HUDEP-2 (cell line): Measurements from ENCODE around the gene ITGBL1.

Experiments
- DNase-seq, 76 experiments: peaks; one replicate each; lab custom pipeline; 2025; ENCODE audit not compliant: unreplicated experiment in 76 of 76; lab: John Stamatoyannopoulos, UW

ITGBL1 gene

DNA sequence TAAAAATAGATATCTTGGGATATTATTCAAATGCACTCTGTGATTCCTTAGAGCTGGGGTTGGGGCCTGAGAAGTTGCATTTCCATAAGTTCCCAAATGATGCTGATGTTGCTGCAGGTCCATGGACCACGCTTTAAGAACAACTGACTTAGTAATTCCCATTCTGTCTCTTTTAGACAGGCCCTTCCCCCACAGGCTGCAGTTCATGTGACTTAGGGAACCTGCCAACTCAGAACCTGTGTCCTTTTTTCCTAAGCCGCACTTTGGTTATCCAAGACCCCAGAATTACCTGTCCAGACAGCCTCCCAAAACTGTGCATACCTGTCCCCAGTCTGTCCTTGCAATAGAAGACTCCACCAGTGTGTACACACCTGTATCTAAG lies 1.7 kb upstream of the ITGBL1 start:
- DNase-seq = no peak

DNA sequence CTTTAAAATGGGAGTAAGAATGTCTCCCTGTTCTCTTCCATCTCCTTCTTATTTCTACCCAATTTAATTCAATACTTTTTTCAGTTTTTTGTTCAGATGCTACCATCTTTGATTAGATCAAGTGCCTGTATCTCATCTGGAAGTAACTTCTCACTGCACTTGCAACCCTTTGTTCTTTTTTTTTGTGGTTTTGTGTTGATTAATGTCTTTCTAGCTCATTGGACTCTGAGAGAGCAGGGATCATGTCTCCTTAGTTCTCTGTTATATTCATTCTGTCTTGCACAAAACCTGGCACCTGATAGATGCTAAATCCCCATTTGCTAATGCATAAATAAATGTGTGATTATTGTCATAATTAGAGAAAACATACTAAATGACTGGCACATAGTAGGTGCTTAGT lies 834 bp upstream of the ITGBL1 start:
- no peak for DNase-seq

DNA sequence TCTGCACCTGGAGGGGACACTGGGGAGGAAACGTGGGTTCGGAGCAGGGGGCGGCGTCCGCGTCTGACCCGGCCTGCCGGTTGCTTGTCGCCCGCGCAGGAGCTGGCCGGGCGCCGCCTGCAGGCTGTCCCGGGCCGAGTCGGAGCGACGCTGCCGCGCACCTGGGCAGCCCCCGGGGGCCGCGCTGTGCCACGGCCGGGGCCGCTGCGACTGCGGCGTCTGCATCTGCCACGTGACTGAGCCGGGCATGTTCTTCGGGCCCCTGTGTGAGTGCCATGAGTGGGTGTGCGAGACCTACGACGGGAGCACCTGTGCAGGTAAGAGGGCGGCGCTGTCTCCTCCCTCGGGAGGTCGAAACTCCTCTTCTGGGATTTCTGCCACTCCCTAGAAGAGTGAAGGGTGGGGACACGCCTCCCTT lies 1.3 kb downstream of the ITGBL1 start:
- no peak for DNase-seq

DNA sequence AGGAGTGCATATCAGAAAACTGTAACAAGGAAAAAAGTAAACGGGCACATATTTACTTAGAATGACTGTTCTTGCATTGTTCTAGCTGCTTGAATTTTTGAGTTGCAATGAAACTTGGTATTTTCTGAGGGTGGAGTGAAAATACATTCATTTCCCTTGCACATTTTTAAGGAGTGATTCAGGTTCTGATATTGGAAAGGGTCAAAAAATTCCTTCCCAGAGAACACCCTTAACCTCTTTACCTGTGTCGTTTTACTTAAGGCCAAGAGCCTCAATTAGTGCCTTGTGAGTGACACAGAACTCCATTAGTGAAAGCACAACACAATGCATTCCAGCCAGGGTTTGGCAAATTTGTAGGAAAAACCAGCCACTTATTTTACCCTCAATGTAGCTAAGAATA lies 2.3 kb downstream of the ITGBL1 start:
- DNase-seq = no peak

DNA sequence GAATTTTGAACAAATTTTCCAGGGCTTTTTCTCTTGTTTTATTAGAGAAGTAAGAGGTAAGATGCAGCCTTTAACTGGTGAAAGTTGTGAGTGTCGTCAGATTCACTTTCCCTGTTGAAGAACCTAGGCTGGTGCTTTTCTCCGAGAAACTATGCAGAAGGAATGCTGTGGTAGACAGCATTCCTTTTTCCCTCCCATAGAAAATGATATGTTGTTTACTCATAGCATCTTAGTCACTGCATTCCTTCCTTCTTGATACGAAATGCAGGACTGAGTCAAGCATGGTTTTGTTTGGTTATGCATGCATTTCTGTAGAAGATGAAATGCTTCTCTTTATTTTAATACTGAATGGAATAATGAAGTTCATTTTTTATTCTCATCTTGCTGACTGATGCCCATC lies 3.4 kb downstream of the ITGBL1 start:
- no peak for DNase-seq

DNA sequence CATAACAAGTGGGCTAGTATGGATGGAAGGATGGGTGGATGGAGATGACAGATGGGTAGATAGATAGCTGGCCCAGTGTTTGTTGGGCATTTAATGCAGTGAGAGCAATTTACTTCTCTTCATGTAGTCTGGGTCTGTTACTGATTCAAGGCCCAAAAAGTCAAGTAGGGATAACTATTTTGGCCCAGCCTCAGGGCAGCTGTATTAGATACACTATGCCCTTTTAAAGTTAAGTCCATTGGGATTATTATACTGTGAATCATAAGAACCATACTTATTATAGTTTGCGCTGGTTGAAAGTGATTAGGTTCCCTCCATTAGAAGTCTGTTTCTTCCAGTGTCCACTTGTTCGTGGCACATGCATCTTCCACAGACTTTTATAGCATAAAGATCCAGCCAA lies 4.7 kb downstream of the ITGBL1 start:
- no peak for DNase-seq

DNA sequence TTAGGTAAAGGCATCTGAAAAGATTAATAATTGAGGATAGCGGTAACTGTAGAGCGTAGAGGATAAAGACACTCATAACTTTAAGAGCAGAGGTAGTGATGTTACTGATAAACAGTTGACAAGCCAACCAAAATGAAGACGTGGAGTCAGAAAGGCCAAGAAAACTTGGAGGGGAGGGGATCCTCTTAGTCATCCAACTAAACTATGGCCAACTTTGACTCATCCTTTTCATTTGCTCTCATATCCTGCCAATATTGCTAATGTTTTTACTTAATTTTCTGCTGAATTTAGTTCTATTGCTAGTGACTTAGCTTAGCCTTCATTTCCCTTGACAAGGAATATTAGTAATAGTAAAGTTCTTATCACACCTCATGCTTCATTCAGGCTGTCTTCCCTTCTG lies 13.4 kb downstream of the ITGBL1 start:
- DNase-seq = no peak

DNA sequence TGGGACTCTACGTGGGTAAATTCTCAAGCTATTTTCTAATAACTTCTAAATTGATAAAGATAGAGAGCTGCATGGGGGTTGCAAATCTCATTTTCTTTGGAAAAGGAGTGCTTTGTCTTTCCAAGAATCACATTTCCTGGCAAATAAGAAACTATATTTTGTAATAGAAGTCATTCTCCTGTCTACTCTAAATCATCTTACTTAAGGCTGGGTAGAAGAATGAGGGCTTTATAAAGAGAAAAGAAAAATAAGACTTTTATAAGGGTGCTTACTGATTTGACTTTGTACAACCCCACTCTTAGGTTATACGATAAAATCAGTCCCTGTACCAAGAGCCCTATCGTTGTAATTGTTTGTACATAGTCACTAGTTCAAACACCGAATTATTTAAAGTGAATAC lies 14.9 kb downstream of the ITGBL1 start:
- DNase-seq = no peak

DNA sequence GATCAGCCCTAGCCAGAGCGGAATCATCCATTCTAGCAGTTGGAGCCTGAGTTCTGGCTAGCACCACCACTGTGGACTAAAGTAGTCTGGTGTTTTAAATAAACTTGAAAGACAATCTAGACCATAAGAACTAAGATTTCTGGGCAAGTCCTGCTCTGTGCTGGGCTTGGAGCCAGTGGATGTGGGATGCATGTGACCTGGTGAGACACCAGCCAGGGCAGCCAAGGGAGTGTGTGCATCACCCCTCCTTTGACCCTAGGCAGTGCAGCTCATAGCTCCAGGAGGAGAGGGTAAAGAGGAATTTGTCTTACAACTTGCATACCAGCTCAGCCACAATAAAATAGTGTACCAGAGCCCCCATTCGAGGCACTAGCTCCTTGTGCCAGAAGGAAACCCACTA lies 21.0 kb downstream of the ITGBL1 start:
- peak in 3 of 76 experiments; percentile 5 to 13 (median 8) for DNase-seq

DNA sequence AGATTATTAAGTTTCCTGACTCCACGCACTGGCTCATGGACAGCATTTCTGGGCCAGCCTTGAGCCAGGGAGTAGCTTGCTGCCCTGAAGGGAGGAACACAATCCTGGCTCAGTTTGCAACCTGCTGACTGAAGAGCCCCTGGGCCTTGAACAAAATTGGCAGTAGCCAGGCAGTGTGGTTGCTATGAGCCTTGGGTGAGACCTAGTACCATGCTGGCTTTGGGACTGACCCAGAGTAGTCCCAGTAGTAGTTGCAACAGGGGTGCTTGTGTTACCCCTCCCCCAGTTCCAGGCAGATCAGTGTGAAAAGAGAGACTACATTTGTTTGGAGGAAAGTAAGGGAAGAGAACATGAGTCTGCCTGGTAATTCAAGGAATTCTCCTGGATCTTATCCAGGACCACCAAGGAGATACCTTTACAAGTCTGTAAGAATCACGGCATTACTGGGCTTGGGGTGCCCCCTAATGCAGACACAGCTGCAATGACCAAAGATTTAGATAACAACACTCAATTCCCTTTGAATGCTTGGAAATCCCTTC lies 22.0 kb downstream of the ITGBL1 start:
- DNase-seq = peak in 1 of 76 experiments; percentile 15

DNA sequence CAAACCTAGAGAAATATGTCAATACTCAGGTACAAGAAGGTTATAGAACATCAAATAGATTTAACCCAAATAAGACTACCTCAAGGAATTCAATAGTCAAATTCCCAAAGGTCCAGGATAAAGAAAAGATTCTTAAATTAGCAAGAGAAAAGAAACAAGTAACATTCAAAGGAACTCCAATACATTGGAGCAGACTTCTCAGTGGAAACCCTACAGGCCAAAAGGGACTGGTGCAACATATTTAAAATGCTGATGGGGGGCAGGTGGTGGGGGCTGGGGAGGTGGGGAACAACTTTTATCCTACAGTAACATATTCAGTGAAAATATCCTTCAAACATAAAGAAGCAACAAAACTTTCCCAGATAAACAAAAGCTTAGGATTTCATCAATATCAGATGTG lies 23.1 kb downstream of the ITGBL1 start:
- no peak for DNase-seq

DNA sequence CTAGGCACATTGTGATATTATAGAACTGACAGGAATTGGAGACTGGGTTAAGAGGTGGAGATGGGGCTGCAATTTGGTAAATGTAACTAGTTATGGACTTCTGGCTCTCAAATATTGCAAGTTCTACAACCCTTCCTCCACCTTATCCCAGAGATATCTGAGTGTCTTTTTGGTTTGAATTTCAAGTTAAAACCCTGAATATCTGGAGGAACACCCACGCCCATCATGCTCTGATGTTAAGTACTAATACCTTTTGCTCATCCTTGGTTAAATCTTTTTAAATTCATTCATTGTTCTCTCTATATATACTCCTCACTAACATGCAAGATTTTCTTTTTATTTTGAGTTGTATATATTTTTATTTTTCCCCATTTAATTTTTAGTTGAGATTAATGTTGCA lies 28.9 kb downstream of the ITGBL1 start:
- no peak for DNase-seq

DNA sequence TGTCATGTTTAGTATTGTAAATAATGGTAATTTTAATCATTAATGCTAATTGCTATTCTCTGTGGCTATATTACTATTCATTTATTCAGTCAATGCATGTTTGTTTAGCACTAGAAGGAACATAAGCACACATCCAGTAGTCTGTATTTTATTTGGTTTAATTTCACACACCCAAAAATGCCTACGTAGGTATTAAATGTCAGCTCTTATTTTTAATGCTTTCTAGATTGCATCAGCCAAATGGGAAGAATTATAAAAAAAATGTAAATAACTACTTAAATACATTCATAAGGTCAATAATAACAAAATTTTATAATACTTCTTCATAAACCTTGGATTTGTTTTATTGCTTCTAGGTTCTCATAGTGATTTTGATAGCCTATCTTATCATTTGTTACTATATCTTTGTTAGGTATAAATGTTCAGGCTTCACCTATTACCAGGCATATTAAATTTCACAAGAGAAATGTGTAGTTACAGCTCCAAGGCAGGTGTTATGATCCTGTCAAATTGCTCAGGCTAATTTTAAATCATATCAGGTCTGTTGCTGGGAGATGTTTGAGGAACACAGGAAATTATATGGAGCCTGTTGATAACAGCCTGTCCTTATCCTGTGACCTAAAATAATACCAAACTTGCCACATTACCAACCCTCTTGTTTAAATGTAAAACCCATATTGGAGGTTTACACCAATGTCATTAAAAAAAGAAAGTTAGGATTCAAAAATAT lies 34.4 kb downstream of the ITGBL1 start:
- DNase-seq = no peak

DNA sequence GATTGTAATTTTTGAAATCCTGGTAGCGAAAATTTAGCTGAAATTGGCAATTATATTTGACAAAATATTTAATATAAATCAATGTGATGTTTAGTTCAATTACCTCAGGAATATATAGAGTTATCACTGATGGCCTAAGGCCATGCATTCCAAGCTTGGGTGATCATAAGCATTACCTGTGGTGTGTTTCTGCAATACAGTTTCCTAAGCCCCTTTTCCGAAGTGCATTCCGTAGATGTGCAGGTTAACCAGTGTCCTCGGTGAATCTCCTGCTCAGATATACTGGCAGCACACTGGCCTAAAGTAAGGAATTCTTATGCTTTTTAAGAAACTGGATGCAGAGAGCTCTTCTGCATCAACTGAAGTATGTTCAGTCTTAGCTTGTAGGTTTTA lies 35.0 kb downstream of the ITGBL1 start:
- DNase-seq = no peak

DNA sequence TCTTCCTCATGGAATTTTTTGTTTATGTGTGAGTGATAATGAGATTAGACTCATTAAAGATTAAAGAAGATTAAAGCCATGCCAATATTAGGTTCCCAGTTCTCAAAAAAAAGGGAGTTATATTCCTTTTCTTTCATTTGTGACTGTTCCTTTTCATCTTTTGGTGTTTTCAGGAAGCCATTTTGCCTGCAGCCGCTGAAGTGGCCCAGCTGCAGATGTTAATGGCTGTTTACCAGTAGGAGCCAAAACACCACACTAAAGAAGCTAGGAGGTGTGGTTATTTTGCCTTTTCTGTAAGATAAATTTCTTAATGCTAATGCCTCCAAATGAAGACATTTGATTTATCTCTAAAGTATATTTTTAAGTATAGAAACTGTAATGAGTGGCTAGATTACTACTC lies 36.3 kb downstream of the ITGBL1 start:
- no peak for DNase-seq

DNA sequence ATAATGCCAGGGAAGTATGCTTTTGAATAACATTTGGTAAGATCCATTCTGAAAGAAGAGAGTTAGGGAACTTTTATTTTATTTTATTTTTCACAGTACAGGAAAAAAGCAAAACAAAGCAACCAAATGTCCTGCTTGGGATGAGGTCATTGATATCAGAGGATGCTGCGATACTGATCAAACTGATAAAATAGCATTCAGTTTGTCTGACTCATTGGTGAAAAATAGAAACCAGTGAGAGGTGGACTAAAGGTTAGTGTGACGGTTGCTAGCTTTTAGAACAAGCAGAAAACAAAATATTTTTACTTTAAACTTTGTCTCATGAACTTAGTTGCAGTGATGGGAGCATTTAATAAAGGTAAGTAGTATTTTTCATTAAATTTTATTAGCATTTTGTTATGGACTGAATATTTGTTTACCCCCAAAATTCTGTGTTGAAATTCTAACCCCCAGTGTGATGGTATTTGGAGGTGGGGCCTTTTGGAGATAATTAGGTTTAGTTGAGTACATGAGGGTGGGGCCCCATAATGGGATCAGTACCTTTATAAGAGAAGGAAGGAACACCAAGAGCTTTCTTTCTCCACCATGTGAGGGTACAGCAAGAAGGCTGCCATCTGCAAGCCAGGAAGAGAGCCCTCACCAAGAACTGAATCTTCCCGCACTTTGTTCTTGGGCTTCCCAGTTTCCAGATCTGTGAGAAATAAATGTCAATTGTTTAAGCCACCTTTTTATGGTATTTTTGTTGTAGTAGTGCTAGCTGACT lies 37.3 kb downstream of the ITGBL1 start:
- DNase-seq = no peak

DNA sequence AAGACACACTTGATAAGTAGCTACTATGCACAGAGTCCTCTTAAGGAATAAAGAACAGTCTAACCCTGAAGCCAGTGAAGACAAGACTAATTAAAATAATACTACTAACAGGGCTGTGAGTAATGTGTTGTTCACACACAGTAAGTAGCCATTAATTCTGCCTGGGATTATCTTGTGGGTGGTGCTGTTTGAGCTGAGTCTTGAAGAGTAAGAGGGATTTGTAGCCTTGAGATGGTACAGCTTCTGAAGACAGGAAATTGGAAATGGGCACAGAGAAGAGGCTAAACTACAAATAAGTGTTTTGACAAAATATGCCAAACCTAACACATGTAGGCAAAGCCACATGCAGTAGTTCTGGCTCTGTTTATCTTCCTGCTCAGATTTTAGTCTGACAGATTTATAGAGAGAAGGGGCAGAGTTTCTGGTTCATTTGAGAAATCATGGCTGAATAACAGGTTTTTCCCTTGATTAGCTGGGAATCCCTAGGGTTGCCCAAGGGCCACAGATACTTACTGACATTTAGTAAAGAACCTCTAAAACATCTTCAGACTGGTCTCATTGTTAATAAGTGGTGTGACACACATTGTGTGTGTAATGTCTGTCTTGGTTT lies 38.0 kb downstream of the ITGBL1 start:
- no peak for DNase-seq

DNA sequence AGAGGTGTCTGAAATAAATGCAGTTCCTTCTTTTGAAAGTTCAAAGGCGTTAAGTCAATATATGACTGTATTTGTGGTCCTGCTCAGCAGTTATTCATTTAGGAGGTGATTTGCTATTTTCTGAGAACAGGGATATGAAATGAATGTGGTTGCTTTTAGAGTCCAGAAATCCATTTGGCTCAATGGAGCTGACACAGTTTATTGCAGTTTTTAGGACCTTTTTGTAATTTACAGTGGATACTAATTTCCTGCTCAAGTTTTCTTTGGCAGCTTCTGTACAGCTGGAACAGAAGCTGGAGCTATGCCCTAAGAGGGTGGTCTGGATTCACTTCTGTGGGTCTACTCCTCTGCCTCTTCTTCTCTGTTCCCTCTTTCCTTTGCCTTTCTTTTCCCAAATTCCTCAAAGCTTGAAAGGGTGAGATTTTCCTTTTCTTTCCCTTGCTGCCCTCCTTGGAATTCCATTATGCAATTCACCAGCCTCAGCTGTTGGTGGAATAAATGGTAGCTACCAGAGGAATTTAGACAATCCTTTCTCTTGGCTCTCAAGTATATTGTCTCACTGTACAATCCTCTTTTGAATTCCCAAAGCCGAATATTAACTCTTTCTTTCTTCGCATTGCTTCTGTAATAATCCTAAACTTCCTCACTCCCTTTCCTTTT lies 39.9 kb downstream of the ITGBL1 start:
- DNase-seq = no peak

DNA sequence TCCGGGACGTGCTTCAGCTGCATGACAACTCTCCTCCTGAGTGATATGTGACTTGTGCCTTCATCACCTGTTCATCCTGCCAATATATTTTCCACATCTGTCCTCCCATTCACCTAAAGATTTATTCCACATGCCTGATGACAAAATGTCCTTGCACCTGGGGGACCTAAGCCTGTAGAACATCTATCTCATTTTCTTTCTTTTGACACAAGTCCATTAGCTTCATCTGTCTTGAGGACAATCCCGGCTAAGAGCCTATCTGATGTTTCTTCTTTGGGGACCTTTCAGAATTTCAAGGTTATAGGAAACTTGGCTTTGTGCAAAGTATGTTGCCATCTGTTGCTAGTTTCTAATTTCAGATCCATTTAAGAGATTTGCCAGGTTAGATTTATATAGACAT lies 41.1 kb downstream of the ITGBL1 start:
- DNase-seq = no peak

DNA sequence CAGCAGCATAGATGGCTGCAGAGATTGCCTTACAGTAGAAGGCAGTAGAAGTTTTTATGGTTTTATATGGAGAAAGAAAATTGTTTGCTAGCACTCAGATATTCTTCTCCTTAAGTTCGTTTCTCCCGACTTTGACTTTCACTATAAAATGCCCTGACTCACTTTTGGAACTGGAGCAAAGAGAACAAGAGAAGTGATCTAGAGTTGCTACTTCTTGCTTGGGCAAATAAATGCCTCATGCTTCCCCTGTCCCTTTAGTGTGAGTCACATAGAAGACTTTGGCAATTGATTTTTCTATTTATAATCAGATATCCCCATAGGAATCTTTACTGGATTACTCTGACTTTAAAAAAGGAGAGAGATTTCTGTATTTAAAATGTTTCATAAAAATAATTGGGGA lies 46.9 kb downstream of the ITGBL1 start:
- DNase-seq = no peak

DNA sequence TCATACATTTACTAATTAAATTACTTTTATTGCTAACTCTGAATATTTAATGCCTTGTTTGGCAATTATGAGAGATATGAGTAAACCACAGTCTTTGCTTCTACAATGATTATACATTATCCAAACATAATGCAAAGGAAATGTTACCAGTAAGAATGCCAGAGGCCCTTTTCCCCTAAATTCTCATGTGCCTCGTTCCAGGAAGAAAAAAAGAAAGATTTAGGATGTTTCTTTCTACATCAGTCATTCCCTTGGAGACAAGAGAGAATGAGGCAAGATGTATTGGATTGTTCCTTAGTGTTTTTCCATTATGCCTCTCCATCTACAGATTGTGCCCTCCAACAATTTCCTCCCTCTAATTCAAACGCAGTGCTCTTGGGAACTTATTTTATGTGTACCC lies 50.1 kb downstream of the ITGBL1 start:
- no peak for DNase-seq
